Activated T-cell treated with anti-CD3 and anti-CD28 coated beads, Interleukin-2, amount 50 U/mL, for 4 hours (primary cell): ENCODE measurements around the gene DNPH1. TPM values are rescaled to one million over a fixed set of nuclear protein-coding genes. Genes with fewer than 3 reads are reported as not detected.

Experiments used
- ATAC-seq, 2 donors: fragments of 200-7000 bp; cut with Tn5 transposase; one replicate each; pipeline ENCODE4 v1.10.0; 2021
- DNase-seq: peaks from one replicate; pipeline ENCODE4 v3.0.0-alpha.2; 2020
- H3K27me3 Mint-ChIP-seq: one replicate; pipeline ENCODE4 v1.8.0; 2021; ENCODE audit warnings: low read depth, mixed read lengths
- H3K36me3 Mint-ChIP-seq: one replicate; pipeline ENCODE4 v1.8.0; 2022; ENCODE audit warnings: mixed read lengths; ENCODE audit not compliant: insufficient read depth
- H3K4me1 Mint-ChIP-seq: one replicate; pipeline ENCODE4 v1.8.0; 2021; ENCODE audit warnings: low read depth, mixed read lengths
- H3K4me3 Mint-ChIP-seq: one replicate; pipeline ENCODE4 v1.8.0; 2021; ENCODE audit warnings: mild to moderate bottlenecking, moderate library complexity, mixed read lengths
- H3K9me3 Mint-ChIP-seq: one replicate; pipeline ENCODE4 v1.8.0; 2021; ENCODE audit warnings: mixed read lengths
- total RNA-seq, 3 donors: library from RNA; stranded (reverse); gene quantifications; one replicate each; pipeline ENCODE4 v1.2.1, GENCODE V29; 2021

The DNPH1 gene
- total RNA-seq, 3 donors from 2014 or later = 27.5 to 52.1 (median 51.0) TPM

- Mint-ChIP-seq H3K4me3 (no peak overlapping the region), H3K4me1 (peaks cover 36% of the 10 kb centered on the region), H3K36me3 (peaks cover 23% of the 10 kb centered on the region), H3K27me3 (no peaks in the 10 kb centered on the region), H3K9me3 (no peaks in the 10 kb centered on the region)
- DNase-seq = no peak
- ATAC-seq = no peak
Observed at GRCh38 chr6:43220439-43220951, 8.8 kb downstream of the DNPH1 start.

GRCh38 chr6:43219814-43220213 is 9.5 kb downstream of the DNPH1 start:
- DNase-seq = no peak
- Mint-ChIP-seq H3K36me3 (peaks cover 22% of the 10 kb centered on the region), H3K4me1 (peaks cover 32% of the 10 kb centered on the region), H3K27me3 (no peaks in the 10 kb centered on the region), H3K9me3 (no peaks in the 10 kb centered on the region), H3K4me3 (no peak overlapping the region)
- no peak for ATAC-seq

- Mint-ChIP-seq H3K27me3 (no peaks in the 10 kb centered on the region), H3K36me3 (peaks cover 18% of the 10 kb centered on the region), H3K4me3 (no peak overlapping the region), H3K9me3 (no peaks in the 10 kb centered on the region), H3K4me1 (peaks cover 26% of the 10 kb centered on the region)
- no peak for DNase-seq
- no peak for ATAC-seq
Observed at GRCh38 chr6:43219119-43219518, 10.2 kb downstream of the DNPH1 start.

- no peak for DNase-seq
- no peaks in the 10 kb centered on the region for H3K9me3 Mint-ChIP-seq
- no peak for ATAC-seq
- H3K4me3 Mint-ChIP-seq = no peak overlapping the region
- peaks cover 15% of the 10 kb centered on the region for H3K4me1 Mint-ChIP-seq
- H3K27me3 Mint-ChIP-seq = no peaks in the 10 kb centered on the region
- H3K36me3 Mint-ChIP-seq = peaks cover 12% of the 10 kb centered on the region
Observed at GRCh38 chr6:43217351-43217750, 11.9 kb downstream of the DNPH1 start.

- H3K27me3 Mint-ChIP-seq = no peaks in the 10 kb centered on the region
- H3K36me3 Mint-ChIP-seq = peaks cover 16% of the 10 kb centered on the region
- no peaks in the 10 kb centered on the region for H3K9me3 Mint-ChIP-seq
- ATAC-seq = no peak
- H3K4me1 Mint-ChIP-seq = peaks cover 7% of the 10 kb centered on the region
- no peak for DNase-seq
- no peak overlapping the region for H3K4me3 Mint-ChIP-seq
Observed at GRCh38 chr6:43216200-43216599, 13.1 kb downstream of the DNPH1 start.

- Mint-ChIP-seq H3K4me1 (peaks cover 2% of the 10 kb centered on the region), H3K27me3 (no peaks in the 10 kb centered on the region), H3K9me3 (no peaks in the 10 kb centered on the region), H3K36me3 (peaks cover 16% of the 10 kb centered on the region), H3K4me3 (no peak overlapping the region)
- no peak for DNase-seq
- ATAC-seq = no peak
Observed at GRCh38 chr6:43215066-43215465, 14.2 kb downstream of the DNPH1 start.

- Mint-ChIP-seq H3K36me3 (peaks cover 14% of the 10 kb centered on the region), H3K27me3 (no peaks in the 10 kb centered on the region), H3K9me3 (no peaks in the 10 kb centered on the region), H3K4me1 (no peaks in the 10 kb centered on the region), H3K4me3 (no peak overlapping the region)
- DNase-seq (no peak), ATAC-seq (no peak)
Observed at GRCh38 chr6:43213431-43213830, 15.8 kb downstream of the DNPH1 start.

- Mint-ChIP-seq H3K4me3 (no peak overlapping the region), H3K36me3 (peaks cover 13% of the 10 kb centered on the region), H3K9me3 (no peaks in the 10 kb centered on the region), H3K4me1 (no peaks in the 10 kb centered on the region), H3K27me3 (no peaks in the 10 kb centered on the region)
- ATAC-seq (no peak), DNase-seq (no peak)
Observed at GRCh38 chr6:43211955-43212354, 17.3 kb downstream of the DNPH1 start.

- ATAC-seq = no peak
- no peaks in the 10 kb centered on the region for H3K9me3 Mint-ChIP-seq
- no peak for DNase-seq
- no peak overlapping the region for H3K4me3 Mint-ChIP-seq
- H3K27me3 Mint-ChIP-seq = no peaks in the 10 kb centered on the region
- peaks cover 20% of the 10 kb centered on the region for H3K36me3 Mint-ChIP-seq
- H3K4me1 Mint-ChIP-seq = no peaks in the 10 kb centered on the region
Observed at GRCh38 chr6:43207286-43207685, 22.0 kb downstream of the DNPH1 start.

GRCh38 chr6:43205849-43206248 is 23.4 kb downstream of the DNPH1 start:
- Mint-ChIP-seq H3K9me3 (no peaks in the 10 kb centered on the region), H3K27me3 (no peaks in the 10 kb centered on the region), H3K4me1 (no peaks in the 10 kb centered on the region), H3K4me3 (no peak overlapping the region), H3K36me3 (peaks cover 16% of the 10 kb centered on the region)
- no peak for DNase-seq
- ATAC-seq = no peak

GRCh38 chr6:43204271-43205105 is 24.8 kb downstream of the DNPH1 start:
- Mint-ChIP-seq H3K4me1 (no peaks in the 10 kb centered on the region), H3K4me3 (no peak overlapping the region), H3K27me3 (no peaks in the 10 kb centered on the region), H3K9me3 (no peaks in the 10 kb centered on the region), H3K36me3 (peaks cover 25% of the 10 kb centered on the region)
- ATAC-seq (no peak), DNase-seq (no peak)

- no peak for DNase-seq
- Mint-ChIP-seq H3K4me3 (no peak overlapping the region), H3K9me3 (no peaks in the 10 kb centered on the region), H3K27me3 (no peaks in the 10 kb centered on the region), H3K36me3 (peaks cover 25% of the 10 kb centered on the region), H3K4me1 (no peaks in the 10 kb centered on the region)
- no peak for ATAC-seq
Observed at GRCh38 chr6:43203718-43204095, 25.6 kb downstream of the DNPH1 start.

GRCh38 chr6:43203029-43203717 is 26.1 kb downstream of the DNPH1 start:
- ATAC-seq = no peak
- Mint-ChIP-seq H3K9me3 (no peaks in the 10 kb centered on the region), H3K4me1 (no peaks in the 10 kb centered on the region), H3K27me3 (no peaks in the 10 kb centered on the region), H3K36me3 (peaks cover 25% of the 10 kb centered on the region), H3K4me3 (no peak overlapping the region)
- DNase-seq = no peak

GRCh38 chr6:43202451-43202850 is 26.8 kb downstream of the DNPH1 start:
- H3K4me3 Mint-ChIP-seq = no peak overlapping the region
- H3K9me3 Mint-ChIP-seq = no peaks in the 10 kb centered on the region
- no peaks in the 10 kb centered on the region for H3K27me3 Mint-ChIP-seq
- DNase-seq = no peak
- ATAC-seq = no peak
- peaks cover 24% of the 10 kb centered on the region for H3K36me3 Mint-ChIP-seq
- H3K4me1 Mint-ChIP-seq = no peaks in the 10 kb centered on the region

GRCh38 chr6:43200541-43200940 is 28.7 kb downstream of the DNPH1 start:
- H3K9me3 Mint-ChIP-seq = no peaks in the 10 kb centered on the region
- H3K27me3 Mint-ChIP-seq = no peaks in the 10 kb centered on the region
- DNase-seq = no peak
- no peak for ATAC-seq
- no peaks in the 10 kb centered on the region for H3K4me1 Mint-ChIP-seq
- H3K36me3 Mint-ChIP-seq = peaks cover 24% of the 10 kb centered on the region
- H3K4me3 Mint-ChIP-seq = no peak overlapping the region
